Cerebellar cortex (tissue), 1 donor: ENCODE results near the gene TUBGCP6.

Source experiments
- DNase-seq: peaks from one replicate; pipeline ENCODE4 v3.0.0-alpha.2; 2015; ENCODE audit warnings: low spot score

TUBGCP6 gene

GRCh38 chr22:50226063-50226874 lies 18.6 kb downstream of the TUBGCP6 start:
- DNase-seq, result no peak

- DNase-seq, result no peak
These were observed 19.4 kb downstream of the TUBGCP6 start for GRCh38 chr22:50225200-50225969.

- DNase-seq, result no peak
These were observed 20.8 kb downstream of the TUBGCP6 start for GRCh38 chr22:50224071-50224470.

- no peak for DNase-seq
These were observed 22.3 kb downstream of the TUBGCP6 start for GRCh38 chr22:50222508-50222907.

GRCh38 chr22:50221410-50222300 lies 23.2 kb downstream of the TUBGCP6 start:
- DNase-seq, result no peak

GRCh38 chr22:50220603-50221409 lies 24.0 kb downstream of the TUBGCP6 start:
- no peak for DNase-seq

- no peak for DNase-seq
These were observed 24.8 kb downstream of the TUBGCP6 start for GRCh38 chr22:50219800-50220602.

GRCh38 chr22:50218996-50219727 lies 25.7 kb downstream of the TUBGCP6 start:
- DNase-seq, result peak; percentile 58

GRCh38 chr22:50218153-50218995 lies 26.4 kb downstream of the TUBGCP6 start:
- no peak for DNase-seq

GRCh38 chr22:50217543-50218152 lies 27.2 kb downstream of the TUBGCP6 start:
- no peak for DNase-seq

- no peak for DNase-seq
These were observed 27.9 kb downstream of the TUBGCP6 start for GRCh38 chr22:50216684-50217520.

- no peak for DNase-seq
These were observed 28.7 kb downstream of the TUBGCP6 start for GRCh38 chr22:50216055-50216683.

GRCh38 chr22:50215297-50216054 lies 29.3 kb downstream of the TUBGCP6 start:
- DNase-seq, result no peak

GRCh38 chr22:50213263-50213662 lies 31.6 kb downstream of the TUBGCP6 start:
- DNase-seq, result no peak

- DNase-seq, result no peak
These were observed 33.7 kb downstream of the TUBGCP6 start for GRCh38 chr22:50211147-50211546.
